Cardiac muscle cell (in vitro differentiated cells and primary cell): ENCODE data around the gene SMU1. TPM values are rescaled to one million over a fixed set of nuclear protein-coding genes. Genes with fewer than 3 reads are reported as not detected.

Experiments used
- DNase-seq, 2 donors: peaks; one replicate each; pipeline versions ENCODE4 v3.0.0 to v3.0.0-alpha.2; 2010 to 2017; ENCODE audit warnings: low read depth in 1 of 2, low spot score in 1 of 2
- H3K27ac ChIP-seq: fragments of 200-600 bp; sonication (generic); 2 replicates; pipeline ENCODE4 v1.5.1; 2016
- H3K27me3 ChIP-seq: fragments of 200-600 bp; sonication (generic); 2 replicates; pipeline ENCODE4 v1.6.0; 2016; ENCODE audit warnings: control low read depth
- H3K36me3 ChIP-seq: fragments of 200-600 bp; sonication (generic); 2 replicates; pipeline ENCODE4 v1.5.1; 2016; ENCODE audit warnings: control low read depth
- H3K4me1 ChIP-seq: fragments of 200-600 bp; sonication (generic); 2 replicates; pipeline ENCODE4 v1.8.1; 2017; ENCODE audit warnings: low read depth, mild to moderate bottlenecking, mixed run types
- H3K4me3 ChIP-seq: fragments of 200-600 bp; sonication (generic); 2 replicates; pipeline ENCODE4 v1.5.1; 2016; ENCODE audit warnings: mild to moderate bottlenecking
- H3K9me3 ChIP-seq: fragments of 200-600 bp; sonication (generic); 2 replicates; pipeline ENCODE4 v1.5.1; 2017; ENCODE audit warnings: low read depth, mild to moderate bottlenecking, control low read depth
- CTCF ChIP-seq: IDR thresholded peaks from 2 replicates; pipeline ENCODE4 v1.5.1; 2012; ENCODE audit warnings: low read depth, mild to moderate bottlenecking, low read length
- polyA plus RNA-seq: library from polyadenylated mRNA; unstranded; fragments of >200 nt; fragmentation: Nextera tagmentation; extraction: Ambion mirVana; gene quantifications from 2 replicates; pipeline ENCODE4 v1.2.1, GENCODE V29; 2016
- total RNA-seq: library from RNA; depleted of rRNA; stranded (reverse); fragments of >200 nt; gene quantifications from 2 replicates; pipeline ENCODE4 v1.2.3, GENCODE V29; 2016

The SMU1 gene
- total and polyA plus RNA-seq, 2 experiments from 2014 or later, result 16.4 TPM

GRCh38 chr9:33032865-33033264 lies 43.6 kb downstream of the SMU1 start:
- Histone ChIP-seq H3K27me3 (no peaks in the 10 kb centered on the region), H3K4me1 (peaks cover 6% of the 10 kb centered on the region), H3K9me3 (no peaks in the 10 kb centered on the region), H3K27ac (no peak overlapping the region), H3K4me3 (no peak overlapping the region), H3K36me3 (peaks cover 93% of the 10 kb centered on the region)
- no peak for TF ChIP-seq CTCF
- DNase-seq, result no peak

DNA sequence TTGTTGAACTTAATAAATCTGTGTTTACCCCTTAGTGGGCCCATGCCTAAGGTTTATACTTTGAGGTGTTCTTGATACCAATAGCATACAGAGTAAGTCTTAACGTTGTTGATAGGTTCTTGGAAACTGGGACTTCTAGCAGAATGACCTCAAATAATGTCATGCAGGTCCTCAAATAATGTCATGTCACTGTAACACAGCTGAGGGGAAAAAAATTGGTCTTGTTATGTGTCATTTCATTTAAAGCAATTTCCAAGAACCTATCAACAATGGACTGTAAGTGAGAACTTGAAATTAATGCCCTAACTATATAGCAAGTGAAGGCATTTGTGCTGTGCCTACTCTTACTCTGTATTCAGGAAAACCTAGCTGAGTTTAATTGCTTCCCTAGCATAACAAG lies 44.2 kb downstream of the SMU1 start:
- peaks cover 92% of the 10 kb centered on the region for H3K36me3 ChIP-seq
- DNase-seq, result no peak
- no peaks in the 10 kb centered on the region for H3K27me3 ChIP-seq
- H3K4me1 ChIP-seq, result peaks cover 6% of the 10 kb centered on the region
- no peak for TF ChIP-seq CTCF
- H3K9me3 ChIP-seq, result no peaks in the 10 kb centered on the region
- no peak overlapping the region for H3K4me3 ChIP-seq
- no peak overlapping the region for H3K27ac ChIP-seq

DNA sequence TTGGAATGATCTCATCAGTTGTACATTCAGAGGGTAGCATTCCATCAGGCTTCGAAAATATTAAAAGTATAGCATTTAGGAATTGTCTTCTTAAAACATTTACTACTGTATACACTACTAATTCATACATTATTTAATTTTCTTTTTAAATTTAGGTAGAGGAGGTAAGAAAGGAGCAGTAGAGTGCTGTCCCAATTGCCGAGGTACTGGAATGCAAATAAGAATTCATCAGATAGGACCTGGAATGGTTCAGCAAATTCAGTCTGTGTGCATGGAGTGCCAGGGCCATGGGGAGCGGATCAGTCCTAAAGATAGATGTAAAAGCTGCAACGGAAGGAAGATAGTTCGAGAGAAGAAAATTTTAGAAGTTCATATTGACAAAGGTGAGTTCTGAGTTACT lies 46.2 kb downstream of the SMU1 start:
- H3K27me3 ChIP-seq, result no peaks in the 10 kb centered on the region
- DNase-seq, result no peak
- peaks cover 79% of the 10 kb centered on the region for H3K36me3 ChIP-seq
- no peak for TF ChIP-seq CTCF
- no peak overlapping the region for H3K27ac ChIP-seq
- no peaks in the 10 kb centered on the region for H3K9me3 ChIP-seq
- peaks cover 13% of the 10 kb centered on the region for H3K4me1 ChIP-seq
- H3K4me3 ChIP-seq, result no peak overlapping the region

GRCh38 chr9:33029231-33029786 lies 47.2 kb downstream of the SMU1 start:
- peak in 1 of 2 donors; percentile 79 for DNase-seq

DNA sequence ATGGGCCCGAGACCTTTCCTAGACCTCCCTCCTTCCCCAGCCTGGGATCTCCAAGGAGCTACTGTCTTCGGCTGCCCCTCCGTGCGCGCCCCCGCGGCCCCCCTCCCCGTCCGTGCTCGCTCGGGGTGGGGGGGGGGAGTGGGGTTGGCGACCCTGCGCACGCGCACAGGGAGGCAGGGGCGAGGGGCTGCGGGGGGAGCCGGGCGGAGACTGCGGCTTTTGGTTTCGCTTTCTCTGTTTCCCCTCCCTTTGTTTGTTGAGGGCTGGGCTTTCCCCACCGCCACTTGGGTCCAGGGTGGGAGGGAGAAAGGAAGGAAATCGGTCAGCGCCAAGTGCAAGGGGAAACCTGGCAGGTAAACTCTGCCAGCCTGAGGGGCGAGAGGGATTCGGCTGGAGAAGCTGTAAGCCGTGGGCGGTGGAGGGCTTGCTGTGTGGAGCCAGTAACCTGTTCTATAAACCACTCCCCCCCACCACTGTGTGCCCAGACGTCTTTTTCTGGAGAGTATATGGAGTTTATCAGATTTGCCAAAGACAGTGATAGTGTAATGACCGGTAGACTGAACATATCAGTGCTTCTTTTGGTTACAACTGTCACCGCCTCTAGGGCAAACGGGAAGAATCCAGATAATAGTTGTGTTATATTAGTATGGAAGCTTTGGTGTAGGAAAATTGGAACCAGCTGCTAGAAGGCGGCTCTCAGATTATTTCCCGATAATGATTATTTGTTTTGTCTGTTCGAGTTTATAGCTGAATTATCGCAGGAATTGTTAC lies 50.7 kb downstream of the SMU1 start:
- Histone ChIP-seq H3K27ac (peak overlapping the region; percentile 95), H3K36me3 (peaks cover 39% of the 10 kb centered on the region), H3K4me3 (peak overlapping the region; percentile 84), H3K4me1 (peaks cover 21% of the 10 kb centered on the region), H3K27me3 (no peaks in the 10 kb centered on the region), H3K9me3 (no peaks in the 10 kb centered on the region)
- no peak for TF ChIP-seq CTCF
- DNase-seq, result peak; percentile 45 to 78

More at GRCh38 chr9:33029231-33029786, 47.2 kb downstream of the SMU1 start:
- H3K4me3 ChIP-seq, result no peak overlapping the region
- H3K4me1 ChIP-seq, result peaks cover 13% of the 10 kb centered on the region
- no peak overlapping the region for H3K27ac ChIP-seq
- H3K9me3 ChIP-seq, result no peaks in the 10 kb centered on the region
- no peak for TF ChIP-seq CTCF
- H3K27me3 ChIP-seq, result no peaks in the 10 kb centered on the region
- peaks cover 71% of the 10 kb centered on the region for H3K36me3 ChIP-seq
